Cardiac fibroblast (primary cell): Measurements from ENCODE around the gene GP9.

Experiments
- DNase-seq, 2 donors: peaks; one replicate each; pipeline versions ENCODE4 v3.0.0 to v3.0.0-alpha.2; 2010; ENCODE audit warnings: low read depth in 2 of 2
- H3K4me3 ChIP-seq, 2 donors: replicated peaks in 1 of 2; 1 replicate in 1 of 2; 2 replicates in 1 of 2; pipeline ENCODE4 v1.5.1; 2011; ENCODE audit warnings: low read depth in 2 of 2, low read length in 2 of 2, mild to moderate bottlenecking in 2 of 2, moderate library complexity in 1 of 2
- CTCF ChIP-seq: IDR thresholded peaks from one replicate; pipeline ENCODE4 v1.5.1; 2011; ENCODE audit warnings: low read depth, mild to moderate bottlenecking, low read length, inconsistent platforms

The GP9 gene

GRCh38 chr3:129027544-129027880 is 33.1 kb upstream of the GP9 start:
- no peak for DNase-seq
- no peak for TF ChIP-seq CTCF
- peak overlapping the region; percentile 17 to 24 for H3K4me3 ChIP-seq

DNA sequence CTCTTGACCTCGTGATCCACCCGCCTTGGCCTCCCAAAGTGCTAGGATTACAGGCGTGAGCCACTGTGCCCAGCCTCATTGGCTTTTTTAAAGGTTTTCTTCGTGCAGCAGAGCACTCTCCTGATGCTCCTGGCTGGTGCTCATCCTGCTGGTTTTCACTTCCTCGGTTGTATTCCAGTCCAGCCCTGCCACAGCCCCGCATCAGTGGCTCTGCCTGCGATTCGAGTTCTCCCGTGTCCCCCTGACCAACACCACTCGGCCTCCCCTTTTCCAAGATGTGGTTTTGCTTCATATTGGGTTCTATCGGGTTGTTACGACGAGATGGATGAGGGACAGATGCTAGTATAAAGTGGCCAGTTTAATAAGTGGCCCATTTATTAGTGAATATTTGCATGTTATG is 31.7 kb upstream of the GP9 start:
- TF ChIP-seq CTCF = no peak
- no peak for DNase-seq
- H3K4me3 ChIP-seq = no peak overlapping the region

GRCh38 chr3:129030611-129031010 is 30.0 kb upstream of the GP9 start:
- TF ChIP-seq CTCF = no peak
- no peak for DNase-seq
- H3K4me3 ChIP-seq = no peak overlapping the region

GRCh38 chr3:129031476-129032215 is 28.9 kb upstream of the GP9 start:
- DNase-seq = no peak
- no peak for TF ChIP-seq CTCF
- H3K4me3 ChIP-seq = no peak overlapping the region

DNA sequence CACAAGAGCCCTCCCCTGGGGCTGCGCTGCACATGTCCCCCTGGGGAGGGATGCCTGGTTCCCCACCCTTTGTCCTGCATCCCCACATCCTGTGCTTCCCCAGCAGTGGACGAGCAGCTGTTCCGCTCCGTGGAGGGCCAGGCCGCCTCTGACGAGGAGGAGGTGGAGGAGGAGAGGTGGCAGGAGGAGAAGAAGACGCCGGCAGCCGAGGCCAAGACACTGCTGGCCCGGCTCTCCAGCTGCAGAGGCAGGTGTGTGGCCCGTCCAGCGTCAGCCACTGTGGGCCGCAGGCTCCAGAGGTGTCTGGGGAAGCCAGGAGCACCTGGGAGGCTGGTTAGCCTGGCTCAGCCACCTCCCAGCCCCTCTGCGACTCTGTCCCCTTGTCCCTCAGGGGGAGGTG is 27.9 kb upstream of the GP9 start:
- no peak overlapping the region for H3K4me3 ChIP-seq
- no peak for DNase-seq
- TF ChIP-seq CTCF = no peak

DNA sequence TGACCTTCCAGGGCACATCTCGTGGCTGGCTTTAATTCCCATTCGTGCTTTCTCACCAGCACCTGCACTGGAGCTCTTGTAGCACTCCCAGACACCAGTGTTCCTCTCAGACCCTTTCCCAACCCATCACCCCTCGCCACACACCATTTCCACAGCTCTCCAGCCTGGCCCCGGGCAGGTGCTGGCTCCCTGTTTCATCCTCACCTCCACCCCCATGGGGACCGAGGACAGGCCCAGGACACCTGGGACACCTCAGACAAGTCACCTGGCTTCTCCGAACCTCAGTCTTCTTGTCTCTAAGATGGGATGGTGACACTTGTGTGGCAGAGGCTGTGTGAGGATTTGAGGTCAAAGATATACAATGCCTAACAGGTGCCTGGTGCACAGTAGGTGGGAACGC is 27.4 kb upstream of the GP9 start:
- no peak for TF ChIP-seq CTCF
- no peak for DNase-seq

More for the DNA sequence above, 27.4 kb upstream of the GP9 start:
- H3K4me3 ChIP-seq = no peak overlapping the region
